Sciatic nerve (tissue), 2 donors: ENCODE results near the gene SDHB. TPM values are rescaled to one million over a fixed set of nuclear protein-coding genes. Genes with fewer than 3 reads are reported as not detected.
A peak's percentile ranks its signal among the peaks of the same experiment; 100 is the strongest.

Experiments used
- ATAC-seq: fragments of 200-7000 bp; cut with Tn5 transposase; one replicate; pipeline ENCODE4 v1.9.1; 2020; ENCODE audit warnings: mild to moderate bottlenecking, moderate library complexity
- DNase-seq: peaks from one replicate; pipeline ENCODE4 v3.0.0-alpha.2; 2020; ENCODE audit warnings: low spot score
- intact Hi-C: fragments of 100-400 bp; cut with DNase I; formaldehyde crosslinking; loops from one replicate; pipeline ENCODE4 v1.14.2; 2022
- total RNA-seq: library from RNA; stranded (reverse); fragmentation: NEBNext Ultra II Directional; extraction: Animal tissue kit (Norgen Biotek cat#: 25700); gene quantifications from one replicate; pipeline ENCODE4 v1.2.1, GENCODE V29; 2021
- donor health status: DM: no; HTN: no; CAD: no.
- donor health status: DM: no; HTN: no; CAD: no.

Gene SDHB
- total RNA-seq, 1 donor from 2014 or later = 69.4 TPM

DNA sequence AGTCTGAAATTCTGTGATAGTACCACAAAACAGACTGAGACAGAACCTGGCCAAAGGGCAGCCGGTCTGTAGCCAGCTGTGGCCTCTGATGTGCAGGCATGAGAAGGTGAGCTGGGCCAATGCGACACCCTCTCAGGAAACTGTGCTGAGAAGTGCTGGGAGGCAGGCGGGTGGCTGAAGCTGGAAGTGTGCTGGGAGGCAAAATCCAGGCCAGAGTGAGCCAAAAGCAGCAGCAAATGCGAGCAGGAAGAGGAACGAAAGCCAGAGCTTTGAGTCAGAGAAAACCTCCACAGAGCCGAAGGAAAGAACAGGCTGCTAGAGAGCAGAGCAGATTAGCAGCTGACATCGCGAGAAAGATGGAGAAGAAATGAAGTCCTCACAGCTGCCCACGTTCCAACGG is 31.9 kb downstream of the SDHB start:
- intact Hi-C loops = no loop called here
- ATAC-seq (no peak), DNase-seq (peak; percentile 39)

DNA sequence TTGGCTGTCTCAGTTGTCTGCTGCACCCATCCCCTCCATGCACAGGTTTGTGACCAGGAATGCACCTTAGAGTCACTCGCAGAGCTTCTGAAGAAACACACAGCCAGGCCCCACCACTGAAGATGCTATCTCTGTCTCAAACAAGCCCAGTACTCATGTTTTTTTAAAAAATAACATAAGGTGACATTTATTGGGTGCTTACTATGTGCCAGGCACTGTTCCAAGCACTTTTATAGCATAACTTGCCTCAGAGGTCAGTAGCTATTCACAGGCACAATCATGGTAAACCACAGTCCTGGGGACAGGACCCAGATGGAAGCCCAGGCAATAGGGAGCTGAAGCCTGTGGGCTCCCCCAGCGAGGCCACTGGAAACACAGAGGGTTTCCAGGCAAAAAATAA is 33.3 kb downstream of the SDHB start:
- intact Hi-C loops = no loop called here
- no peak for DNase-seq
- ATAC-seq = no peak

DNA sequence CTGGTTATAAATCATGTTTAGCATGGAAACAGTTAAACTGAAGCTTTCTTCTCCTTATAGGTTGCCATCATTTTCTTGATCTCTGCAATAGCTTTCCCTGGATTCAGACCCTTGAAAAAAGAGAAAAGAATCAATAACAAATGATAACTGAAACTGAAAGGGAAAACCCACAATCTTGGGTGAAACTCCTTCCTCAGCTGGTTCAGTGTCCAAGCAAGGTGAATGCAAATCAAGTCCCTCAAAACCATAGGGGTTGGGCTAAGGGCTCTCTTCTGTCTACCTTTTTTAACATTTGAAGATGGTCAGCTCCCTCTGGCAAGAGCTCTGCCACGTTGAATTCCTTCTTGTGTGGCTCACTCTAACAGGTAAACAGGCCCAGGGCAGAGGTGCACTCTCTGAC is 35.0 kb downstream of the SDHB start:
- intact Hi-C loops = no loop called here
- ATAC-seq (no peak), DNase-seq (no peak)

GRCh38 chr1:17017435-17017834 is 36.4 kb downstream of the SDHB start:
- intact Hi-C loops = no loop called here
- DNase-seq (peak; percentile 31), ATAC-seq (no peak)

- DNase-seq (no peak), ATAC-seq (peak; percentile 13)
- intact Hi-C loops = no loop called here
Observed at GRCh38 chr1:17016317-17016661, 37.5 kb downstream of the SDHB start.

DNA sequence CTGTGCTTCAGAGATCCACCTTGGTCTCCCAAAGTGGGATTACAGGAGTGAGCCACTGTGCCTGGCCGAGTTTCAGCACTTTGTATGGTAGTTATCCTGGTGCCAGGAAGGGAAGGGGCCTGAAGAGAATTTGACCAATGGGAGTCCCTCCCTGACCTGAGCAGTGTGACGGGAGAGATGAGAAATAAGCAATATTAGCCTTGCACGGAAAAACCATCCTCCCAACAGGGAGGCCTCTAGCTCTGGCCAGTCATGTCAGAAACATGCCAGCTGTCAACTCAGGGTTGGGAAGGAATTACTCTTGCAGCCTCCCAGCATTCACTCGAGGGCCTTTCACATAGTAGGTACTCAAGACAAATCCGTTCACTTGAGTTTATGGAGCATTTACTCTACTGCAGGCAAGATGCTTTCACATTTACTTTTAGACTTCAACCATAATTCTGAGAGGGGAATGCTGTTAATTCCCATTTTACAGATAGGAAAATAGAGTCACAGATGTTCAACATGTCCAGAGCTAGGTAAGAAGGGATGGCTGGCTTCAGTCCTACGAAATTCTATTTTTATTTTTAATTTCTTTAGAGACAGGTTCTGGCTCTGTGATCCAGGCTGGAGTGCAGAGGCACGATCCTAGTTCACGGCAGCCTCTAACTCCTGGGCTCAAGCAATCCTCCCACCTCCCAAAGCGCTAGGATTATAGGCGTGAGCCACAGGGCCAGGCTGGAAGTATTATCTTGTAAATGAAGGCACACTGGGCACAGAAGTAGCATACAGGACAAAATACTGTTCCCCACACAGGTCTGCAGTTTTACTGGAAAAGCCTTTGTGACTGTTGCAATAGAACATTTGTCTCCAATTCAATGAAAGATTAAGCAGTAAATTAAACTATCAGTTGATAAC is 38.9 kb downstream of the SDHB start:
- peak; percentile 21 for DNase-seq
- intact Hi-C loops = no loop called here
- no peak for ATAC-seq

DNA sequence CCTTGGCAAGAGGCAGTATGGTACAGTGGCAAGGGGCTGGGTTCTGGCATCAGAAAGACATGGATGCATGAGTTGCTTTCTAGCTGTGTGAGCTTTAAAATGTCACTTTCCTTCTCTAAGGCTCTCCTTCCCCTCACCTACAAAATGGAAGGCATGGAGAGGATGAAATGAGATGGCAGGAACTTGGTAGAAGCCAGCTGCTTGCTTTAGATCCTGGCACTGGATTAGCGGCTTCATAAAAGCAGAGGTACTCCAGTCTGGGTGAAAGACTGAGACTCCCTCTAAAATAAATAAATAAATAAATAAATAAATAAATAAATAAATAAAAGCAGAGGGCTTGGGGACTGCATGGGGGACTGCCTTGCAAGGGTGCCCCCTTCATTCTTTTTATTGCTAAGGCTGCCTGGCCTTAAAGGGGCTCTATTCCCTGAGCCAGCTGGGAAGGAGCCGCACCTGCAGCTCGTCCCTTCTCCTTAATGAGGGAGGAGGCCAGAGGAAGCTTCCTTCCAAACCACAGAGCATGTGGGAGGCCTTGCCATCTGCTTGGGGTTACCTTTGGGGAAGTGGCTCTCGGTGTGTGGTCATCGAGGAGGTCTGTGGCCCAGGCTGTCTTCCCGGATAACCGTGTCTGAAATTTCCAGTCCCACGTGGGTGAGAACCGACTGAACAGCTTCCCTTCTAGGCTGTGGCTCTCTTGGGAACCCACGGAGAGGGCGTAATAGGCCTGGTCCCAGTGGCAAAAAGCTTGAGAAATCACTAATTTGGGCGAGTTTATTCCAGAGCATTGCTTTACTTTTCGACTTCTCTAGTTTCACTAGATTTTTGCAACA is 40.1 kb downstream of the SDHB start:
- peak; percentile 73 for ATAC-seq
- peak; percentile 70 for DNase-seq
- intact Hi-C loops = no loop called here

DNA sequence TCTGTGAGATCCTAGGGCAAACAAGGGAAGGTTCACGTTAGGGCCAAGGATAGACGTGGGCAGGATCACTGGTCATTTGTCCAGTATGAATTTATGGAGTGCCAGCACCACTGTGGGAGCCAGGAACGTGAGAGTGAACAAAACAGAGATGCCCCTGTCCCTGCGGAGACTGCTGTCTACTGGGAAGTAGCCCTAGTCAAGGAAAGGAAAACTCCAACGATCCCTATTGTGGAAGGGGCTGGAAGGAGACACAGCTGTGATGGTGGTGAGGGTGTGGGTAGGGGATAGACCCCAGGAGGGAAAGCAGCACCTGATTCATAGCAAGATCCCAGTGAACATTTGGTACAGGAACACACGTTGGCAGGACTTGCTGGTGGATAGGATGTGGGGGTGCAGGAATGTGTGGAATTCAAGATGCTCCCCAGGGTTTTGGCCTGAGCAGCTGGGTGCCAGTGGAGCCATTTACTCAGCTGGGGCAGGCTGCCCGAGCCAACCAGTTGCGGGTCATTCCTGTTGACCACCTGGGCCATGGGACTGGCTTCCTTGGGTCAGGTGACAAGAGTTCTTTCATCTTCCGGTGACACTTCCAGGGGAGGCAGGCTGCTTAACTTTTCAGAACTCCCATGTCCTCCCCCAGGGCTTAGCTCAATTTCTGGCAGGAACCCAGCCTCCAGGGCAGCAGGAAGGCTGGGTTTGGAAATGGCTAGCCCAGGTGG is 40.9 kb downstream of the SDHB start:
- no peak for DNase-seq
- ATAC-seq = peak; percentile 2
- intact Hi-C loops = no loop called here

- intact Hi-C loops = no loop called here
- ATAC-seq (peak; percentile 78), DNase-seq (peak; percentile 79)
Observed at GRCh38 chr1:17011439-17012307, 42.2 kb downstream of the SDHB start, which contains the start of gene ATP13A2. ATP13A2 (minus strand) TSS chr1:17011928; CDS start chr1:17011738, 190 bp downstream.

GRCh38 chr1:17011092-17011438 is 42.8 kb downstream of the SDHB start:
- intact Hi-C loops = no loop called here
- no peak for DNase-seq
- no peak for ATAC-seq

GRCh38 chr1:17009706-17010105 is 44.1 kb downstream of the SDHB start:
- intact Hi-C loops = loop anchor here (5.0 kb wide), 1 partner anchor 1908 kb away; no protein-coding TSS in a partner anchor
- ATAC-seq (no peak), DNase-seq (no peak)

DNA sequence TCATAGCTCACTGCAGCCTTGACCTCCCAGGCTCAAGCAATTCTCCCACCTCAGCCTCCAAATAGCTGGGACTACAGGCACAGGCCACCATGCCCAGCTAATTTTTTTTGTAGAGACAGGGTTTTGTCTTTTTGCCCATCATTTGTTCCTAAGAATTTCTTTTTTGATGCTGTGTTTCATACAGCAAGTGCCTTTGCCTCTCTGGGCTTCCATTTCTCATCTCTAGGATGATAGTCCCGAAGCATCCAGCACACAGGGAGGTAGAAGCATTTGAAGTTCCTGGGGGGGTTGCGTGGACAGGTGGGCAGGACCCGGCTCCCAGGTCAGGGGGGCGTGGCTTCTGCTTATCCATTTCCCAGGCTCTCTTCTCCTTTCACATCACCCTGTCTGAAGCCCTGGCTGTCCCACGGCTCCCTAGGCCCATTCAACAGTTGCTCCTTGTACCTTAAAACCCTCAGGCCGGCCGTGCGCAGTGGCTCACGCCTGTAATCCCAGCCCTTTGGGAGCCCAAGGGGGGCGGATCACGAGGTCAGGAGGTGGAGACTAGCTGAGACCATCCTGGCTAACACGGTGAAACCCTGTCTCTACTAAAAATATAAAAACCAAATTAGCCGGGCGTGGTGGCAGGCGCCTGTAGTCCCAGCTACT is 45.5 kb downstream of the SDHB start:
- ATAC-seq = no peak
- intact Hi-C loops = loop anchor here (5.0 kb wide), 1 partner anchor 1909 kb away; no protein-coding TSS in a partner anchor
- DNase-seq = no peak

- intact Hi-C loops = loop anchor here (5.0 kb wide), 1 partner anchor 1910 kb away; no protein-coding TSS in a partner anchor
- ATAC-seq (no peak), DNase-seq (no peak)
Observed at GRCh38 chr1:17007121-17007520, 46.7 kb downstream of the SDHB start.

DNA sequence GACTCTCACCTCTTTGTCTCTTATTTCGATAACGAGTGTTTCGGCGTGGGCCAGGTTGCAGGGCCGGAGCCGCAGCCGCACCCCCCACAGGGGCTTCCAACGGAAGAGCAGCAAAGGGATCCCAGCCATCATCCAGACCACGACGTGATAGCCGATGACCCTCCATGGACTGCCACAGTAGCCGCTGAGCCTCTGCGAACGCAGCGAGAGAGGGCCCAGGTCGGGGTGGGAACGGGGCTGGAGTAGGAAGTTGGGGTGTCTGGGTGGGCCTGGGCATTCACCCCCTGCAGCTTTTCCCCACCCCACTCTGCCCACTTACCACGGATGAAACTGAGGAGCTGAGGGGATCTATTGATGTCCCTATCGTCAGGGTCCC is 48.5 kb downstream of the SDHB start:
- intact Hi-C loops = loop anchor here (5.0 kb wide), 1 partner anchor 1912 kb away; no protein-coding TSS in a partner anchor
- no peak for ATAC-seq
- DNase-seq = no peak

- DNase-seq (no peak), ATAC-seq (no peak)
- intact Hi-C loops = loop anchor here (5.0 kb wide), 1 partner anchor 1913 kb away; no protein-coding TSS in a partner anchor
Observed at GRCh38 chr1:17004466-17005364, 49.1 kb downstream of the SDHB start.

- intact Hi-C loops = no loop called here
- DNase-seq = no peak
- no peak for ATAC-seq
Observed at GRCh38 chr1:17002524-17002902, 51.3 kb downstream of the SDHB start.
